IMR-90 (cell line): ENCODE data around the gene PRPF40B. TPM values are rescaled to one million over a fixed set of nuclear protein-coding genes. Genes with fewer than 3 reads are reported as not detected.
A peak's percentile ranks its signal among the peaks of the same experiment; 100 is the strongest.

Experiments
- ATAC-seq: fragments of 200-7000 bp; cut with Tn5 transposase; 2 replicates; pipeline ENCODE4 v1.9.1; 2020; ENCODE audit warnings: low read depth, mild to moderate bottlenecking, moderate library complexity
- BruUV-seq: library from RNA; stranded (reverse); fragments of 400-500 nt; replicated peaks from 2 replicates; lab custom pipeline; 2021; lab: Mats Ljungman, UMichigan
- CTCF ChIA-PET: fragments of 300-600 bp; formaldehyde crosslinking; extraction: SDS; loops from one replicate; lab custom pipeline; 2021; ENCODE audit warnings: antibody characterized with exemption; lab: Yijun Ruan, JAX
- POLR2A ChIA-PET: fragments of 300-600 bp; sonication (Branson Sonifier 250); formaldehyde crosslinking; loops from one replicate; lab custom pipeline; 2022; ENCODE audit warnings: antibody characterized with exemption; ENCODE audit not compliant: unreplicated experiment; lab: Charles Lee
- DNase-seq: peaks from one replicate; pipeline ENCODE4 v3.0.0; 2013
- H2AFZ ChIP-seq: replicated peaks from 2 replicates; pipeline ENCODE3; 2013; ENCODE audit warnings: low read length, mild to moderate bottlenecking; ENCODE audit not compliant: poor library complexity
- H2AK5ac ChIP-seq: 2 replicates; pipeline ENCODE4 v1.6.1; 2013; ENCODE audit warnings: low read depth, low read length, inconsistent platforms
- H2AK9ac ChIP-seq: replicated peaks from 2 replicates; pipeline ENCODE3; 2013; ENCODE audit warnings: mild to moderate bottlenecking, low read depth, low read length, moderate library complexity; ENCODE audit not compliant: poor library complexity
- H2BK120ac ChIP-seq: 2 replicates; pipeline ENCODE4 v1.6.1; 2013; ENCODE audit warnings: low read depth, low read length, inconsistent platforms
- H2BK15ac ChIP-seq: 3 replicates; pipeline ENCODE4 v1.6.1; 2013; ENCODE audit warnings: low read depth, low read length, inconsistent platforms
- H2BK20ac ChIP-seq: 2 replicates; pipeline ENCODE4 v1.6.1; 2013; ENCODE audit warnings: low read depth, mild to moderate bottlenecking, inconsistent platforms, low read length, moderate library complexity
- H2BK5ac ChIP-seq: 2 replicates; pipeline ENCODE4 v1.6.1; 2013; ENCODE audit warnings: mild to moderate bottlenecking, low read depth, low read length, inconsistent platforms; ENCODE audit not compliant: poor library complexity, severe bottlenecking
- H3K14ac ChIP-seq: replicated peaks from 2 replicates; pipeline ENCODE4 v1.6.1; 2013; ENCODE audit warnings: low read depth, low read length, inconsistent platforms
- H3K18ac ChIP-seq: 2 replicates; pipeline ENCODE4 v1.6.1; 2013; ENCODE audit warnings: low read depth, low read length, control low read depth
- H3K23ac ChIP-seq: 2 replicates; pipeline ENCODE4 v1.6.1; 2013; ENCODE audit warnings: low read depth, low read length, inconsistent platforms
- H3K27ac ChIP-seq: 2 replicates; pipeline ENCODE4 v1.5.1; 2013; ENCODE audit warnings: mild to moderate bottlenecking, control low read depth, low read length; ENCODE audit not compliant: insufficient read depth
- H3K27me3 ChIP-seq: 2 replicates; pipeline ENCODE4 v1.6.1; 2013; ENCODE audit warnings: low read length; ENCODE audit not compliant: control insufficient read depth, insufficient read depth
- H3K36me3 ChIP-seq: 2 replicates; pipeline ENCODE4 v1.6.1; 2013; ENCODE audit warnings: low read length, mixed read lengths; ENCODE audit not compliant: control insufficient read depth, insufficient read depth
- H3K4ac ChIP-seq: 2 replicates; pipeline ENCODE4 v1.6.1; 2013; ENCODE audit warnings: low read depth, low read length, inconsistent platforms
- H3K4me1 ChIP-seq: 2 replicates; pipeline ENCODE4 v1.6.1; 2013; ENCODE audit warnings: low read length, mixed read lengths; ENCODE audit not compliant: control insufficient read depth, insufficient read depth
- H3K4me2 ChIP-seq: 2 replicates; pipeline ENCODE4 v1.6.1; 2013; ENCODE audit warnings: low read depth, mild to moderate bottlenecking, control low read depth, low read length, moderate library complexity
- H3K4me3 ChIP-seq: 2 replicates; pipeline ENCODE4 v1.5.1; 2013; ENCODE audit warnings: low read depth, mild to moderate bottlenecking, control low read depth, low read length, moderate library complexity; ENCODE audit not compliant: insufficient read depth
- H3K56ac ChIP-seq: 2 replicates; pipeline ENCODE4 v1.6.1; 2013; ENCODE audit warnings: low read length, inconsistent platforms; ENCODE audit not compliant: insufficient read depth; ENCODE audit errors: extremely low read depth
- H3K79me1 ChIP-seq, 2 experiments: 2 replicates each; pipeline ENCODE4 v1.6.1; 2013; ENCODE audit warnings: low read length in 2 of 2, inconsistent platforms in 1 of 2, low read depth in 1 of 2
- H3K9ac ChIP-seq: 2 replicates; pipeline ENCODE4 v1.6.1; 2013; ENCODE audit warnings: low read depth, low read length, control low read depth
- H3K9me1 ChIP-seq: 2 replicates; pipeline ENCODE4 v1.6.1; 2013; ENCODE audit warnings: low read length, inconsistent platforms; ENCODE audit not compliant: insufficient read depth
- H3K9me3 ChIP-seq: 2 replicates; pipeline ENCODE4 v1.6.1; 2013; ENCODE audit warnings: low read length; ENCODE audit not compliant: control insufficient read depth, insufficient read depth
- H4K20me1 ChIP-seq: 2 replicates; pipeline ENCODE4 v1.6.1; 2013; ENCODE audit warnings: low read length, inconsistent platforms; ENCODE audit not compliant: insufficient read depth
- H4K5ac ChIP-seq: 2 replicates; pipeline ENCODE4 v1.6.1; 2013; ENCODE audit warnings: mild to moderate bottlenecking, low read depth, low read length, control low read depth
- H4K8ac ChIP-seq, 2 experiments: 2 replicates each; pipeline ENCODE4 v1.6.1; 2013; ENCODE audit warnings: low read depth in 2 of 2, low read length in 2 of 2, control low read depth in 1 of 2, inconsistent platforms in 1 of 2
- H4K91ac ChIP-seq: 2 replicates; pipeline ENCODE4 v1.6.1; 2013; ENCODE audit warnings: low read depth, low read length, inconsistent platforms; ENCODE audit not compliant: insufficient read depth
- BHLHE40 ChIP-seq: fragments of 150-350 bp; IDR thresholded peaks from 2 replicates; pipeline ENCODE4 v1.6.1; 2016; ENCODE audit warnings: mild to moderate bottlenecking, low read depth, low read length
- CEBPB ChIP-seq: IDR thresholded peaks from 2 replicates; pipeline ENCODE4 v1.6.1; 2012; ENCODE audit warnings: low read depth, low read length, improper control_type of control experiment
- CHD1 ChIP-seq: IDR thresholded peaks from 2 replicates; pipeline ENCODE4 v1.6.1; 2012; ENCODE audit warnings: low read depth, low read length, improper control_type of control experiment
- FOS ChIP-seq: fragments of 150-350 bp; IDR thresholded peaks from 2 replicates; pipeline ENCODE4 v1.6.1; 2016; ENCODE audit warnings: low read depth, low read length
- MAFK ChIP-seq: IDR thresholded peaks from 2 replicates; pipeline ENCODE4 v1.6.1; 2012; ENCODE audit warnings: low read depth, low read length, improper control_type of control experiment
- MAZ ChIP-seq: IDR thresholded peaks from 2 replicates; pipeline ENCODE4 v1.6.1; 2012; ENCODE audit warnings: low read depth, mild to moderate bottlenecking, low read length, improper control_type of control experiment, moderate library complexity, borderline replicate concordance
- MXI1 ChIP-seq: IDR thresholded peaks from 2 replicates; pipeline ENCODE4 v1.6.1; 2012; ENCODE audit warnings: low read depth, mild to moderate bottlenecking, low read length, moderate library complexity, borderline replicate concordance
- NFE2L2 ChIP-seq: fragments of 150-350 bp; IDR thresholded peaks from 2 replicates; pipeline ENCODE4 v1.6.1; 2016; ENCODE audit warnings: low read depth, mild to moderate bottlenecking, low read length
- POLR2A ChIP-seq: IDR thresholded peaks from 2 replicates; pipeline ENCODE4 v1.6.1; 2012; ENCODE audit warnings: mild to moderate bottlenecking, low read depth, low read length
- RAD21 ChIP-seq: IDR thresholded peaks from 2 replicates; pipeline ENCODE4 v1.6.1; 2012; ENCODE audit warnings: low read length, improper control_type of control experiment
- RCOR1 ChIP-seq: IDR thresholded peaks from 2 replicates; pipeline ENCODE4 v1.6.1; 2012; ENCODE audit warnings: mild to moderate bottlenecking, low read length, improper control_type of control experiment; ENCODE audit not compliant: insufficient replicate concordance
- RFX5 ChIP-seq: IDR thresholded peaks from 2 replicates; pipeline ENCODE4 v1.8.0; 2012; ENCODE audit warnings: low read depth, mild to moderate bottlenecking, low read length, moderate library complexity
- SMC3 ChIP-seq: fragments of 150-350 bp; IDR thresholded peaks from 2 replicates; pipeline ENCODE4 v1.6.1; 2016; ENCODE audit warnings: low read depth, mild to moderate bottlenecking, antibody characterized with exemption, low read length, moderate library complexity
- WGBS, 2 experiments: methylation state at CpG; one replicate each; pipeline versions ENCODE4 v1.1.5 to v1.1.7; 2013; ENCODE audit warnings: missing lambda C conversion rate in 2 of 2; ENCODE audit not compliant: insufficient read length in 1 of 2; ENCODE audit errors: extremely low coverage in 2 of 2; 5-methylcytosine and 5-hydroxymethylcytosine counted together
- dilution Hi-C: fragments of 300-500 bp; cut with HindIII; formaldehyde crosslinking; loops from one replicate; pipeline ENCODE4 v1.14.3; 2018; ENCODE audit warnings: low sequenced_read_pairs; ENCODE audit not compliant: unreplicated experiment
- in situ Hi-C: fragments of 300-500 bp; cut with MboI; formaldehyde crosslinking; loops from 3 replicates; pipeline ENCODE4 v1.14.3; 2019; ENCODE audit warnings: low sequenced_read_pairs, inconsistent platforms, mixed read lengths
- intact Hi-C: fragments of 100-400 bp; cut with micrococcal nuclease; formaldehyde crosslinking; loops from 2 replicates; pipeline ENCODE4 v1.10.0; 2022
- polyA plus RNA-seq, 3 experiments: library from polyadenylated mRNA; depleted of rRNA; stranded (reverse); fragments of >200 nt; gene quantifications; 2 replicates each; pipeline ENCODE4 v1.2.3, GENCODE V29; 2012; ENCODE audit warnings: low replicate concordance in 1 of 3
- total RNA-seq: library from RNA; depleted of rRNA; stranded (reverse); fragments of >200 nt; gene quantifications from 2 replicates; pipeline ENCODE4 v1.2.3, GENCODE V29; 2012
- TF ChIP-seq, protein P1 (sequence below): fragments of 150-350 bp; IDR thresholded peaks from 2 replicates; pipeline ENCODE4 v1.6.1; 2016; ENCODE audit warnings: low read depth, mild to moderate bottlenecking, low read length, moderate library complexity, borderline replicate concordance
- TF ChIP-seq, protein P2 (sequence below): conservative IDR thresholded peaks from 2 replicates; pipeline ENCODE4 v1.5.1; 2012; ENCODE audit warnings: mild to moderate bottlenecking, low read depth, low read length, improper control_type of control experiment
- TF ChIP-seq, protein P3 (sequence below): fragments of 150-350 bp; IDR thresholded peaks from 2 replicates; pipeline ENCODE4 v1.6.1; 2017; ENCODE audit warnings: mild to moderate bottlenecking, antibody characterized with exemption, low read length, low read depth

The PRPF40B gene
- total and polyA plus RNA-seq, 2 of the 4 experiments (the other 2 are of a cell fraction) = 5.0 to 11.8 TPM

DNA sequence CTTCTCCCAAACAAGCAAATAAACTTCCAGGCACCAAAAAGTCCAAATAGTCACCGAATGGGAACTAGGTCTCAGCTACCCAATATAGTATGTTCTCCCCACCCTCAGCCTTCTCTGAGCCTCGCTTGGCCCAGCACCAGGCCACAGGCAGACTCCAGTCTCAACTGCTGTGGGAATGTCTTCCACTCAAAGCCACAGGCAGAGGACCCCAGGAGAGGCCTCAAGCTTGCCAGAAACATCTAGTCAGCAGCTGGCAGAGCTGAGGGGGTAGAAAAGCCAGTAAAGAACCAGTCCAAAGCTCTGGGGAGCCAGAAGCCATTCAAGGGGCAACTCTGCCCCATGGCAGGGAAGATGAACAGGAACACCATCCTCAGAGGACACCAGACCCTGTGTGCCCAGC, 42.0 kb downstream of the PRPF40B start:
- Histone ChIP-seq H3K4ac (no peak overlapping the region; the same call in 1 of the 2 replicates), H2AK9ac (no peak overlapping the region), H4K20me1 (no peaks in the 10 kb centered on the region), H4K91ac (no peak overlapping the region), H2AFZ (no peak overlapping the region), H3K9me3 (no peaks in the 10 kb centered on the region), H2BK15ac (no peak overlapping the region), H3K23ac (peak overlapping the region; percentile 19; the same call in 1 of the 2 replicates), H3K27ac (no peak overlapping the region), H2BK20ac (no peak overlapping the region), H2AK5ac (no peak overlapping the region), H3K9ac (no peak overlapping the region), H4K8ac (no peak overlapping the region), H3K14ac (0 out of 2 replicates have a peak overlapping the region, but pooled peaks have one; percentile 11), H3K27me3 (no peaks in the 10 kb centered on the region), H2BK120ac (no peak overlapping the region), H3K9me1 (peaks cover 38% of the 10 kb centered on the region), H3K4me3 (no peak overlapping the region), H2BK5ac (no peak overlapping the region), H3K79me1 (peaks cover 41 to 97% of the 10 kb centered on the region in 2 experiments), H3K18ac (no peak overlapping the region), H4K5ac (no peak overlapping the region), H3K4me2 (no peak overlapping the region), H3K4me1 (peaks cover 25% of the 10 kb centered on the region), H3K56ac (no peak overlapping the region), H3K36me3 (peaks cover 5% of the 10 kb centered on the region)
- BruUV-seq = no TSS peak
- DNase-seq (no peak), ATAC-seq (no peak)
- 71% methylated on average over 1 of the region's 2 CpGs; no CpG with 5 or more reads in 1 of the 2 experiments for WGBS, 2 experiments
- dilution Hi-C loops = no loop called here
- intact Hi-C loops = no loop called here
- CTCF ChIA-PET = no interaction called here
- POLR2A ChIA-PET = interaction anchor here (0.7 kb wide), 1 partner anchor 315 kb away, joined by 3 read pairs; no protein-coding TSS in a partner anchor
- in situ Hi-C loops = no loop called here
- TF ChIP-seq RCOR1 (no peak), NFE2L2 (no peak), FOS (no peak), POLR2A (no peak), RAD21 (no peak), MAZ (no peak), MAFK (no peak), SMC3 (no peak), CEBPB (no peak), MXI1 (no peak), BHLHE40 (no peak), RFX5 (no peak), CHD1 (no peak)
- TF ChIP-seq, protein P1, sequence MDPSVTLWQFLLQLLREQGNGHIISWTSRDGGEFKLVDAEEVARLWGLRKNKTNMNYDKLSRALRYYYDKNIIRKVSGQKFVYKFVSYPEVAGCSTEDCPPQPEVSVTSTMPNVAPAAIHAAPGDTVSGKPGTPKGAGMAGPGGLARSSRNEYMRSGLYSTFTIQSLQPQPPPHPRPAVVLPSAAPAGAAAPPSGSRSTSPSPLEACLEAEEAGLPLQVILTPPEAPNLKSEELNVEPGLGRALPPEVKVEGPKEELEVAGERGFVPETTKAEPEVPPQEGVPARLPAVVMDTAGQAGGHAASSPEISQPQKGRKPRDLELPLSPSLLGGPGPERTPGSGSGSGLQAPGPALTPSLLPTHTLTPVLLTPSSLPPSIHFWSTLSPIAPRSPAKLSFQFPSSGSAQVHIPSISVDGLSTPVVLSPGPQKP = no peak
- TF ChIP-seq, protein P2, sequence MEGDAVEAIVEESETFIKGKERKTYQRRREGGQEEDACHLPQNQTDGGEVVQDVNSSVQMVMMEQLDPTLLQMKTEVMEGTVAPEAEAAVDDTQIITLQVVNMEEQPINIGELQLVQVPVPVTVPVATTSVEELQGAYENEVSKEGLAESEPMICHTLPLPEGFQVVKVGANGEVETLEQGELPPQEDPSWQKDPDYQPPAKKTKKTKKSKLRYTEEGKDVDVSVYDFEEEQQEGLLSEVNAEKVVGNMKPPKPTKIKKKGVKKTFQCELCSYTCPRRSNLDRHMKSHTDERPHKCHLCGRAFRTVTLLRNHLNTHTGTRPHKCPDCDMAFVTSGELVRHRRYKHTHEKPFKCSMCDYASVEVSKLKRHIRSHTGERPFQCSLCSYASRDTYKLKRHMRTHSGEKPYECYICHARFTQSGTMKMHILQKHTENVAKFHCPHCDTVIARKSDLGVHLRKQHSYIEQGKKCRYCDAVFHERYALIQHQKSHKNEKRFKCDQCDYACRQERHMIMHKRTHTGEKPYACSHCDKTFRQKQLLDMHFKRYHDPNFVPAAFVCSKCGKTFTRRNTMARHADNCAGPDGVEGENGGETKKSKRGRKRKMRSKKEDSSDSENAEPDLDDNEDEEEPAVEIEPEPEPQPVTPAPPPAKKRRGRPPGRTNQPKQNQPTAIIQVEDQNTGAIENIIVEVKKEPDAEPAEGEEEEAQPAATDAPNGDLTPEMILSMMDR = no peak
- TF ChIP-seq, protein P3, sequence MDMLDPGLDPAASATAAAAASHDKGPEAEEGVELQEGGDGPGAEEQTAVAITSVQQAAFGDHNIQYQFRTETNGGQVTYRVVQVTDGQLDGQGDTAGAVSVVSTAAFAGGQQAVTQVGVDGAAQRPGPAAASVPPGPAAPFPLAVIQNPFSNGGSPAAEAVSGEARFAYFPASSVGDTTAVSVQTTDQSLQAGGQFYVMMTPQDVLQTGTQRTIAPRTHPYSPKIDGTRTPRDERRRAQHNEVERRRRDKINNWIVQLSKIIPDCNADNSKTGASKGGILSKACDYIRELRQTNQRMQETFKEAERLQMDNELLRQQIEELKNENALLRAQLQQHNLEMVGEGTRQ = no peak
